Activated T-cell treated with anti-CD3 and anti-CD28 coated beads, Interleukin-2, amount 50 U/mL, for 72 hours (primary cell): ENCODE results near the gene ATP5PF. TPM values are rescaled to one million over a fixed set of nuclear protein-coding genes. Genes with fewer than 3 reads are reported as not detected.
A peak's percentile ranks its signal among the peaks of the same experiment; 100 is the strongest.
"Not testable (repeated sequence)": the region's sequence is repeated elsewhere in the genome, so short reads cannot be mapped to it uniquely, and the experiment has no call there.

Experiments used
- ATAC-seq, 2 donors: fragments of 150-1000 bp; cut with Tn5 transposase; replicated peaks in 1 of 2; 2 replicates each; pipeline ENCODE4 v1.10.0; 2021; ENCODE audit warnings: moderate library complexity in 2 of 2, mild to moderate bottlenecking in 1 of 2
- DNase-seq, 2 donors: peaks; one replicate each; pipeline ENCODE4 v3.0.0; 2021 to 2022; ENCODE audit warnings: mixed read lengths in 1 of 2
- H3K27ac Mint-ChIP-seq: one replicate; pipeline ENCODE4 v1.8.0; 2022; ENCODE audit warnings: mild to moderate bottlenecking, moderate library complexity, mixed read lengths
- H3K27me3 Mint-ChIP-seq: one replicate; pipeline ENCODE4 v1.8.0; 2022; ENCODE audit warnings: low read depth, mixed read lengths
- H3K36me3 Mint-ChIP-seq, 2 donors: one replicate each; pipeline ENCODE4 v1.8.0; 2022; ENCODE audit warnings: mixed read lengths in 2 of 2, mild to moderate bottlenecking in 1 of 2; ENCODE audit not compliant: insufficient read depth in 2 of 2
- H3K4me1 Mint-ChIP-seq: one replicate; pipeline ENCODE4 v1.8.0; 2022; ENCODE audit warnings: low read depth, mixed read lengths
- H3K4me3 Mint-ChIP-seq, 2 donors: one replicate each; pipeline ENCODE4 v1.8.0; 2022; ENCODE audit warnings: mild to moderate bottlenecking in 2 of 2, mixed read lengths in 2 of 2, moderate library complexity in 2 of 2
- H3K9me3 Mint-ChIP-seq, 2 donors: one replicate each; pipeline ENCODE4 v1.8.0; 2022; ENCODE audit warnings: mixed read lengths in 2 of 2
- total RNA-seq, 2 donors: library from RNA; stranded (reverse); gene quantifications; one replicate each; pipeline ENCODE4 v1.2.3, GENCODE V29; 2022

The ATP5PF gene
- total RNA-seq, 2 donors from 2014 or later = 90.0 to 92.1 TPM

GRCh38 chr21:25750085-25750484 is 15.4 kb upstream of the ATP5PF start:
- peak in 1 of 2 donors; percentile 20 for ATAC-seq
- no peaks in the 10 kb centered on the region for H3K27me3 Mint-ChIP-seq
- peak overlapping the region; percentile 12 for H3K27ac Mint-ChIP-seq
- DNase-seq = no peak
- no peaks in the 10 kb centered on the region for H3K9me3 Mint-ChIP-seq
- H3K4me3 Mint-ChIP-seq = no peak overlapping the region
- H3K4me1 Mint-ChIP-seq = peaks cover 12% of the 10 kb centered on the region
- H3K36me3 Mint-ChIP-seq = peaks cover 3 to 15% of the 10 kb centered on the region in 2 donors

- Mint-ChIP-seq H3K36me3 (peaks cover 0 to 2% of the 10 kb centered on the region in 2 donors), H3K4me1 (peaks cover 13% of the 10 kb centered on the region), H3K4me3 (no peak overlapping the region), H3K9me3 (no peaks in the 10 kb centered on the region), H3K27me3 (no peaks in the 10 kb centered on the region), H3K27ac (no peak overlapping the region)
- DNase-seq (no peak), ATAC-seq (no peak)
Measured at GRCh38 chr21:25744854-25745253, 10.2 kb upstream of the ATP5PF start.

GRCh38 chr21:25742900-25743299 is 8.2 kb upstream of the ATP5PF start:
- H3K27ac Mint-ChIP-seq = no peak overlapping the region
- no peak overlapping the region for H3K4me3 Mint-ChIP-seq
- peaks cover 0 to 2% of the 10 kb centered on the region in 2 donors for H3K36me3 Mint-ChIP-seq
- no peak for ATAC-seq
- no peaks in the 10 kb centered on the region for H3K9me3 Mint-ChIP-seq
- no peak for DNase-seq
- no peaks in the 10 kb centered on the region for H3K27me3 Mint-ChIP-seq
- H3K4me1 Mint-ChIP-seq = peaks cover 26% of the 10 kb centered on the region

GRCh38 chr21:25737421-25737820 is 2.7 kb upstream of the ATP5PF start:
- Mint-ChIP-seq H3K4me1 (peaks cover 64% of the 10 kb centered on the region), H3K4me3 (peak overlapping the region in 1 of 2 donors; percentile 97), H3K36me3 (peaks cover 10% of the 10 kb centered on the region in 2 donors), H3K9me3 (no peaks in the 10 kb centered on the region), H3K27ac (peak overlapping the region; percentile 28), H3K27me3 (no peaks in the 10 kb centered on the region)
- no peak for DNase-seq
- no peak for ATAC-seq

- H3K27me3 Mint-ChIP-seq = no peaks in the 10 kb centered on the region
- DNase-seq (peak; percentile 80 to 83), ATAC-seq (peak; percentile 1 to 6)
- H3K36me3 Mint-ChIP-seq = peaks cover 7 to 10% of the 10 kb centered on the region in 2 donors
- H3K4me3 Mint-ChIP-seq = peak overlapping the region; percentile 97
- H3K27ac Mint-ChIP-seq = peak overlapping the region; percentile 100
- H3K9me3 Mint-ChIP-seq = no peaks in the 10 kb centered on the region
- H3K4me1 Mint-ChIP-seq = peaks cover 65% of the 10 kb centered on the region
Measured at GRCh38 chr21:25735646-25736597, 1.2 kb upstream of the ATP5PF start.

- H3K4me3 Mint-ChIP-seq = peak overlapping the region; percentile 97
- H3K9me3 Mint-ChIP-seq = no peaks in the 10 kb centered on the region
- H3K4me1 Mint-ChIP-seq = peaks cover 62% of the 10 kb centered on the region
- no peak for DNase-seq
- H3K27ac Mint-ChIP-seq = peak overlapping the region; percentile 99
- H3K36me3 Mint-ChIP-seq = peaks cover 7 to 10% of the 10 kb centered on the region in 2 donors
- no peaks in the 10 kb centered on the region for H3K27me3 Mint-ChIP-seq
- no peak for ATAC-seq
Measured at GRCh38 chr21:25734654-25734903, 125 bp downstream of the ATP5PF start.

GRCh38 chr21:25733859-25734653 is 648 bp downstream of the ATP5PF start:
- Mint-ChIP-seq H3K4me3 (peak overlapping the region; percentile 97), H3K4me1 (peaks cover 56% of the 10 kb centered on the region), H3K36me3 (peaks cover 7 to 13% of the 10 kb centered on the region in 2 donors), H3K27me3 (no peaks in the 10 kb centered on the region), H3K9me3 (no peaks in the 10 kb centered on the region), H3K27ac (peak overlapping the region; percentile 99)
- ATAC-seq (peak in 1 of 2 donors; percentile 12), DNase-seq (peak; percentile 15 to 30)

GRCh38 chr21:25732091-25732760 is 2.5 kb downstream of the ATP5PF start:
- DNase-seq (no peak), ATAC-seq (no peak)
- Mint-ChIP-seq H3K36me3 (peaks cover 9 to 24% of the 10 kb centered on the region in 2 donors), H3K4me1 (peaks cover 38% of the 10 kb centered on the region), H3K4me3 (peak overlapping the region; percentile 11 to 17), H3K9me3 (no peaks in the 10 kb centered on the region), H3K27me3 (no peaks in the 10 kb centered on the region), H3K27ac (no peak overlapping the region)

GRCh38 chr21:25722631-25723030 is 12.1 kb downstream of the ATP5PF start:
- DNase-seq (no peak), ATAC-seq (no peak)
- Mint-ChIP-seq H3K36me3 (peaks cover 0 to 25% of the 10 kb centered on the region in 2 donors), H3K4me1 (no peaks in the 10 kb centered on the region), H3K9me3 (no peaks in the 10 kb centered on the region), H3K27ac (no peak overlapping the region), H3K27me3 (no peaks in the 10 kb centered on the region), H3K4me3 (no peak overlapping the region)

GRCh38 chr21:25721987-25722386 is 12.7 kb downstream of the ATP5PF start:
- Mint-ChIP-seq H3K4me1 (no peaks in the 10 kb centered on the region), H3K36me3 (peaks cover 0 to 25% of the 10 kb centered on the region in 2 donors), H3K4me3 (no peak overlapping the region), H3K27ac (no peak overlapping the region), H3K27me3 (no peaks in the 10 kb centered on the region), H3K9me3 (no peaks in the 10 kb centered on the region)
- ATAC-seq (no peak), DNase-seq (no peak)

GRCh38 chr21:25717491-25718147 is 17.1 kb downstream of the ATP5PF start:
- no peaks in the 10 kb centered on the region for H3K9me3 Mint-ChIP-seq

GRCh38 chr21:25714066-25714465 is 20.6 kb downstream of the ATP5PF start:
- DNase-seq, H3K27ac Mint-ChIP-seq, H3K4me3 Mint-ChIP-seq, H3K36me3 Mint-ChIP-seq, ATAC-seq, H3K27me3 Mint-ChIP-seq, H3K4me1 Mint-ChIP-seq, H3K9me3 Mint-ChIP-seq: not testable (repeated sequence)

More at GRCh38 chr21:25717491-25718147, 17.1 kb downstream of the ATP5PF start:
- H3K27me3 Mint-ChIP-seq = no peaks in the 10 kb centered on the region
- H3K4me3 Mint-ChIP-seq = no peak overlapping the region
- H3K27ac Mint-ChIP-seq = peak overlapping the region; percentile 13
- no peaks in the 10 kb centered on the region for H3K4me1 Mint-ChIP-seq
- no peak for DNase-seq
- H3K36me3 Mint-ChIP-seq = peaks cover 0 to 8% of the 10 kb centered on the region in 2 donors
- ATAC-seq = no peak
